ENCODE measurements around the gene CEP295NL. TPM values are rescaled to one million over a fixed set of nuclear protein-coding genes. Genes with fewer than 3 reads are reported as not detected.

The CEP295NL gene
- total RNA-seq, 2 donors from 2014 or later: 0.83 to 1.1 TPM

DNA sequence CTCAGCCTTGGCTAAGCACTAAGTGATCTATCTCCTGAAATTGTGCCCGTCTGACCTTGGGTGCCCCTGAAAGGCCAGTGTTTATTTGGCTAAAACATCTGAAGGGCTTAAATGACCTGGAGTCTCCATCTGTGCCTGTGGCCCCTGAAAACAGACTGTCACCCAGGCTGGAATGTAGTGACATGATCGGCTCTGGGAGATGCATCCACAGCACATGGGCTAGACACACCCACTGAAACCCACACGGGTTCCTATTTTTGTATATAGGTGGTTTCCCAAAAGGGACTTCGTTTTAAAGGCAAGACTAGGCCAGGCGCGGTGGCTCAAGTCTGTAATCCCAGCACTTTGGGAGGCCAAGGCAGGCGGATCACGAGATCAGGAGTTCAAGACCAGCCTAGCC, 13.5 kb downstream of the CEP295NL start:
- H3K4me1 ChIP-seq: peaks cover 0 to 76% of the 10 kb centered on the region in 2 donors
- H3K27ac ChIP-seq: peak overlapping the region in 1 of 2 donors; percentile 48

DNA sequence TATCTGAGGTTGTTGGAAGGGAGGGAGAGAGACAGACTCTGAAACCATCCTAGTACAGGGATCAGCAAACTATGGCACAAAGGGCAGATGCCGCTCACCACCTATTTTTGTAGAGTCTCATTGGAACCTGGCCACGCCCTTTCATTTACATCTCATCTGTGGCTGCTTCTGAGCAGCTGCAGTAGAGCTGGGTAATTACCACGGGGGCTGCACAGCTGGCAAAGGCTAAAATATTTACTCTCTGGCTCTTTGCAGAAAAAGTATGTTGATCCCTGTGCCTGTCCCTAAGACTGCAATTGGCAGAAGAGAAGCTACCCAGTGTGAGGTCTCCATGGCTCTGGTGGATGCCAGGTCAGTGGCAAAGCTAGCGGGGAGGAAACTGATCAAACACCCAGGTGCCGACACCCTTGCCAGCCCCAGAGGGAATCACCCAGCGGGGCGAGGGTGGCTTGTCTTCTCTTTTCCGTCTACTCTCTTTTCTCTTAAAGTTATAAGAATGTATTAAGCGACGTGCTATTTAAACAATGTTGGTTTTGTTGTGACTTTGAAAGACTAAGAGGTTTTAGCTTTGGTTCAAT, 14.0 kb downstream of the CEP295NL start:
- no peak overlapping the region for H3K4me3 ChIP-seq
- no peaks in the 10 kb centered on the region for H3K9me3 ChIP-seq
- TF ChIP-seq, protein P1, sequence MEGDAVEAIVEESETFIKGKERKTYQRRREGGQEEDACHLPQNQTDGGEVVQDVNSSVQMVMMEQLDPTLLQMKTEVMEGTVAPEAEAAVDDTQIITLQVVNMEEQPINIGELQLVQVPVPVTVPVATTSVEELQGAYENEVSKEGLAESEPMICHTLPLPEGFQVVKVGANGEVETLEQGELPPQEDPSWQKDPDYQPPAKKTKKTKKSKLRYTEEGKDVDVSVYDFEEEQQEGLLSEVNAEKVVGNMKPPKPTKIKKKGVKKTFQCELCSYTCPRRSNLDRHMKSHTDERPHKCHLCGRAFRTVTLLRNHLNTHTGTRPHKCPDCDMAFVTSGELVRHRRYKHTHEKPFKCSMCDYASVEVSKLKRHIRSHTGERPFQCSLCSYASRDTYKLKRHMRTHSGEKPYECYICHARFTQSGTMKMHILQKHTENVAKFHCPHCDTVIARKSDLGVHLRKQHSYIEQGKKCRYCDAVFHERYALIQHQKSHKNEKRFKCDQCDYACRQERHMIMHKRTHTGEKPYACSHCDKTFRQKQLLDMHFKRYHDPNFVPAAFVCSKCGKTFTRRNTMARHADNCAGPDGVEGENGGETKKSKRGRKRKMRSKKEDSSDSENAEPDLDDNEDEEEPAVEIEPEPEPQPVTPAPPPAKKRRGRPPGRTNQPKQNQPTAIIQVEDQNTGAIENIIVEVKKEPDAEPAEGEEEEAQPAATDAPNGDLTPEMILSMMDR (IDR thresholded peaks at IDR 0.05): no peak
- H3K4me1 ChIP-seq: peaks cover 0 to 76% of the 10 kb centered on the region in 2 donors
- H3K27ac ChIP-seq: peak overlapping the region in 1 of 2 donors; percentile 48
- H3K36me3 ChIP-seq: no peaks in the 10 kb centered on the region
- H3K27me3 ChIP-seq: no peaks in the 10 kb centered on the region
- DNase-seq (ENCODE audit: low spot score): no peak

More for the DNA sequence above, 13.5 kb downstream of the CEP295NL start:
- no peaks in the 10 kb centered on the region for H3K36me3 ChIP-seq
- DNase-seq (ENCODE audit: low spot score): no peak
- TF ChIP-seq, protein P1 (IDR thresholded peaks at IDR 0.05): no peak
- no peaks in the 10 kb centered on the region for H3K27me3 ChIP-seq
- H3K4me3 ChIP-seq: no peak overlapping the region
- H3K9me3 ChIP-seq: no peaks in the 10 kb centered on the region

DNA sequence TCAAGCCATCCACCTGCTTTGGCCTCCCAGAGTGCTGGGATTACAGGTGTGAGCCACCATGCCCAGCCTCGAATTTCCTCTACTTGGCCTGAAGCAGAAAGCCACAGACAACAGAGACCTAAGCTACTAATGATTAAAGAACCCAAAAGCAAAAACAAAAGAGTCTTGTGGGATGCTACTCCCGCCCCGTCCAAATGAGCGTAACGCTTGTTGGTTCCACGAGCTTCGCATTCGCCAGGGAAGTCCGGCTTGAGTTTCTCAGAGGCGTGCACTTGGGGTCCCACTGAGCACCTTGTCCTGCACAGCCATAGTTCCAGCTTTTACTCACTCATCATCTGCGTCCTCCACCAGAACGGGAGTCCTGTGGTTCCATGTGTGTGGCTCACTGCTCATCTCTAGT, 16.0 kb downstream of the CEP295NL start:
- H3K27ac ChIP-seq: peak overlapping the region in 1 of 2 donors; percentile 92
- no peak for DNase-seq (ENCODE audit: low spot score)
- TF ChIP-seq, protein P1 (IDR thresholded peaks at IDR 0.05): no peak
- H3K4me3 ChIP-seq: no peak overlapping the region
- H3K9me3 ChIP-seq: no peaks in the 10 kb centered on the region
- no peaks in the 10 kb centered on the region for H3K36me3 ChIP-seq
- peaks cover 0 to 76% of the 10 kb centered on the region in 2 donors for H3K4me1 ChIP-seq
- no peaks in the 10 kb centered on the region for H3K27me3 ChIP-seq

DNA sequence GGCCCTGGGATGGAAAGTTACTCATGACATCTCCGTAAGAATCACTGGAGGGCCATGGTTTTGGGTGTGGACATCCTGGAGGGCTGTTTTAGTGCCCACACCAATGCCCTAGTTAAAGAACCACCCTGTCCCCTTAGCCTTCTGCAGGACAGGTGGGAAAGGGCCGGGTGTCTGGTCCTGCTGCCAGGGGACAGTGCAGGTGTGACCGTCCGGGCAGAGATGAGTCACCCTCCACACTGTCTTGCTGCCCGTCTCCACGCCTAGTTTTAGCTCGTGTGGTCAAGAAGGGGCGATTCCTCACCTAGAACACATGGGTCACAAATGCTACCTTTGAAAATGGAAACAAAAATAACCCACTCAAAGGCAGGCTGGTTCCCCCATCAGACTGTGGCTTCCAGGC, 17.0 kb downstream of the CEP295NL start:
- Histone ChIP-seq H3K4me1 (peaks cover 0 to 74% of the 10 kb centered on the region in 2 donors), H3K36me3 (no peaks in the 10 kb centered on the region), H3K4me3 (no peak overlapping the region), H3K27me3 (no peaks in the 10 kb centered on the region), H3K9me3 (no peaks in the 10 kb centered on the region), H3K27ac (peak overlapping the region; percentile 92 to 97)
- TF ChIP-seq, protein P1 (IDR thresholded peaks at IDR 0.05): no peak
- DNase-seq (ENCODE audit: low spot score): no peak

DNA sequence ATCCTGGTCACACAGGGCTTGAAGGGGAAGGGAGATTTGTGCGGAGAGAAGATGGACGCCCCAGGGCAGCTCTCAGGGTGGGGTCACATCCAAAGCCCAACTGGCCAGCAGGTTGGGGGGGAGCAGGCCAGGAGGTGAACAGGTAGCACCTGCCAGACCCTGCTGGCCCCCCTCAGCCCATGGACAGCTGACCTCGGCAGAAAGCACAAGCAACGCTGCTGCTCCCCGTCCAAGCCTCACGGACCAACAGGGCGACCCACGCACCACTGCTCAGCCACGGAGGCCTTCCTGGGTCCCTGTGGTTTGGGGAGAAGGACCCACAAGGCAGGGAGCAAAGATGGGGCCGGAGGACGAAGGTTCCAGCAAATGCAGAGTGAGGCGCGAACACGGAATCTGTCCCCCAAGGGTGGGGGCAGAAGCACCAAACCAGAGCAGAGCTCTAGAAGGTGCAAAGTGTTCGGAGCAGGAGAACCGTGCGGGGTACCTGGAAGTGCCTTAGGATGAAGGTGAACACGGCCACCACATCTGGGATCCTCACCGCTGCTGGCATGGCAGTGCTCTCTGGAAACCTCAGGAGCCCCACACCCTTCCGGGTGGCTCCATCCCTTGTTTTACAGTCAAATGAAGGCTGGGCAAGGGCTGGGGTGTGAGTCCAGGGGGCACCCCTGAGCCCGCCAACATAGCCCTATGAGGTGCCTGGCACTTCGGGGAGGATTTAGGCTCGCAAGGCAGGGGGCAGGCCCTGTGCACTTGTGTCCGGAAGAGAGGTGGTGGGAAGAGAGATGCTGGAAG, 17.9 kb downstream of the CEP295NL start:
- no peaks in the 10 kb centered on the region for H3K27me3 ChIP-seq
- H3K36me3 ChIP-seq: no peaks in the 10 kb centered on the region
- H3K4me1 ChIP-seq: peaks cover 0 to 80% of the 10 kb centered on the region in 2 donors
- H3K27ac ChIP-seq: peak overlapping the region; percentile 92 to 97
- TF ChIP-seq, protein P1 (IDR thresholded peaks at IDR 0.05): no peak
- no peak for DNase-seq (ENCODE audit: low spot score)
- no peak overlapping the region for H3K4me3 ChIP-seq
- no peaks in the 10 kb centered on the region for H3K9me3 ChIP-seq
